ENCODE results near the gene HGFAC. TPM values are rescaled to one million over a fixed set of nuclear protein-coding genes. Genes with fewer than 3 reads are reported as not detected.

The HGFAC gene
- total and polyA plus RNA-seq, 2 of the 13 experiments (the other 11 are each of a cell fraction or from before 2014, with no cell fraction given) = 8.5 to 63.6 TPM

DNA sequence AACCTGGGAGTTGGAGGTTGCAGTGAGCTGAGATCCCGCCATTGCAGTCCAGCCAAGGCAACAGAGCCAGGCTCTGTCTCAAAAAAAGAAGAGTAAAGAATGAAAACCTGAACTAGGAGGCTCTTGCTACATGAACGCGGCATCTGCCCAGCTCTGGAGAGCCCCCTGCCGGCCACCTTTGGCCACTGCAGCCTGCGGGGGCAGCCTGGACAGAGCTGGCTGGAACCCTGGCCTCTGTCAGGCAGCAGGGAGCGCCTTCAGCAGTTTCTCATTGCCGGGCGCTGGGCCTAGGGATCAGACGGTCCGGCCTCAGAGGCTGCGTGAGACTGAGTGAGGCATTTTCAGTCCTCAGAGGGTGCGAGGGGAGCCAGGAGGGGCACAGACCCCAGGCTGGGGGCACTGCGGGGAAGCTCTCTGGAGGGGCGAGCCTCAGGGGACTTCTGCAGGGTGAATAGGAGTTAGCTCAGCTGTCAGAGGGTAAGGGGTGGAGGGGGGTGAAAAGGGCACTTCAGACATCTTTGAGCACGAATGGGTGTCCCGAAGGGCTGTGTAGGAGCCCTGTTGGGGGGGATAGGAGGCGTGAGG is 38.9 kb downstream of the HGFAC start (continued):
- peak; percentile 74 for TF ChIP-seq RAD21 (CRISPR knock-in tag; IDR thresholded peaks at IDR 0.05)
- TF ChIP-seq MBD4 (IDR thresholded peaks at IDR 0.05; ENCODE audit: borderline replicate concordance, low read length) = no peak
- TF ChIP-seq, protein P1, sequence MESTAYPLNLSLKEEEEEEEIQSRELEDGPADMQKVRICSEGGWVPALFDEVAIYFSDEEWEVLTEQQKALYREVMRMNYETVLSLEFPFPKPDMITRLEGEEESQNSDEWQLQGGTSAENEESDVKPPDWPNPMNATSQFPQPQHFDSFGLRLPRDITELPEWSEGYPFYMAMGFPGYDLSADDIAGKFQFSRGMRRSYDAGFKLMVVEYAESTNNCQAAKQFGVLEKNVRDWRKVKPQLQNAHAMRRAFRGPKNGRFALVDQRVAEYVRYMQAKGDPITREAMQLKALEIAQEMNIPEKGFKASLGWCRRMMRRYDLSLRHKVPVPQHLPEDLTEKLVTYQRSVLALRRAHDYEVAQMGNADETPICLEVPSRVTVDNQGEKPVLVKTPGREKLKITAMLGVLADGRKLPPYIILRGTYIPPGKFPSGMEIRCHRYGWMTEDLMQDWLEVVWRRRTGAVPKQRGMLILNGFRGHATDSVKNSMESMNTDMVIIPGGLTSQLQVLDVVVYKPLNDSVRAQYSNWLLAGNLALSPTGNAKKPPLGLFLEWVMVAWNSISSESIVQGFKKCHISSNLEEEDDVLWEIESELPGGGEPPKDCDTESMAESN (CRISPR knock-in tag; conservative IDR thresholded peaks at IDR 0.05) = no peak
- TF ChIP-seq ZNF614 (CRISPR knock-in tag; IDR thresholded peaks at IDR 0.05; ENCODE audit: borderline replicate concordance) = 0 out of 2 replicates have a peak, but pooled peaks have one; percentile 31
- no peak for TF ChIP-seq CAMTA2 (CRISPR knock-in tag; IDR thresholded peaks at IDR 0.05; ENCODE audit: borderline replicate concordance)
- TF ChIP-seq, protein P2, sequence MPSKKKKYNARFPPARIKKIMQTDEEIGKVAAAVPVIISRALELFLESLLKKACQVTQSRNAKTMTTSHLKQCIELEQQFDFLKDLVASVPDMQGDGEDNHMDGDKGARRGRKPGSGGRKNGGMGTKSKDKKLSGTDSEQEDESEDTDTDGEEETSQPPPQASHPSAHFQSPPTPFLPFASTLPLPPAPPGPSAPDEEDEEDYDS (CRISPR knock-in tag; IDR thresholded peaks at IDR 0.05) = no peak
- no peak for TF ChIP-seq ZNF383 (CRISPR knock-in tag; IDR thresholded peaks at IDR 0.05; ENCODE audit: borderline replicate concordance)
- TF ChIP-seq, protein P3, sequence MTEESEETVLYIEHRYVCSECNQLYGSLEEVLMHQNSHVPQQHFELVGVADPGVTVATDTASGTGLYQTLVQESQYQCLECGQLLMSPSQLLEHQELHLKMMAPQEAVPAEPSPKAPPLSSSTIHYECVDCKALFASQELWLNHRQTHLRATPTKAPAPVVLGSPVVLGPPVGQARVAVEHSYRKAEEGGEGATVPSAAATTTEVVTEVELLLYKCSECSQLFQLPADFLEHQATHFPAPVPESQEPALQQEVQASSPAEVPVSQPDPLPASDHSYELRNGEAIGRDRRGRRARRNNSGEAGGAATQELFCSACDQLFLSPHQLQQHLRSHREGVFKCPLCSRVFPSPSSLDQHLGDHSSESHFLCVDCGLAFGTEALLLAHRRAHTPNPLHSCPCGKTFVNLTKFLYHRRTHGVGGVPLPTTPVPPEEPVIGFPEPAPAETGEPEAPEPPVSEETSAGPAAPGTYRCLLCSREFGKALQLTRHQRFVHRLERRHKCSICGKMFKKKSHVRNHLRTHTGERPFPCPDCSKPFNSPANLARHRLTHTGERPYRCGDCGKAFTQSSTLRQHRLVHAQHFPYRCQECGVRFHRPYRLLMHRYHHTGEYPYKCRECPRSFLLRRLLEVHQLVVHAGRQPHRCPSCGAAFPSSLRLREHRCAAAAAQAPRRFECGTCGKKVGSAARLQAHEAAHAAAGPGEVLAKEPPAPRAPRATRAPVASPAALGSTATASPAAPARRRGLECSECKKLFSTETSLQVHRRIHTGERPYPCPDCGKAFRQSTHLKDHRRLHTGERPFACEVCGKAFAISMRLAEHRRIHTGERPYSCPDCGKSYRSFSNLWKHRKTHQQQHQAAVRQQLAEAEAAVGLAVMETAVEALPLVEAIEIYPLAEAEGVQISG (CRISPR knock-in tag; IDR thresholded peaks at IDR 0.05) = peak; percentile 43; the same call in 1 of the 2 replicates
- TF ChIP-seq, protein P4, sequence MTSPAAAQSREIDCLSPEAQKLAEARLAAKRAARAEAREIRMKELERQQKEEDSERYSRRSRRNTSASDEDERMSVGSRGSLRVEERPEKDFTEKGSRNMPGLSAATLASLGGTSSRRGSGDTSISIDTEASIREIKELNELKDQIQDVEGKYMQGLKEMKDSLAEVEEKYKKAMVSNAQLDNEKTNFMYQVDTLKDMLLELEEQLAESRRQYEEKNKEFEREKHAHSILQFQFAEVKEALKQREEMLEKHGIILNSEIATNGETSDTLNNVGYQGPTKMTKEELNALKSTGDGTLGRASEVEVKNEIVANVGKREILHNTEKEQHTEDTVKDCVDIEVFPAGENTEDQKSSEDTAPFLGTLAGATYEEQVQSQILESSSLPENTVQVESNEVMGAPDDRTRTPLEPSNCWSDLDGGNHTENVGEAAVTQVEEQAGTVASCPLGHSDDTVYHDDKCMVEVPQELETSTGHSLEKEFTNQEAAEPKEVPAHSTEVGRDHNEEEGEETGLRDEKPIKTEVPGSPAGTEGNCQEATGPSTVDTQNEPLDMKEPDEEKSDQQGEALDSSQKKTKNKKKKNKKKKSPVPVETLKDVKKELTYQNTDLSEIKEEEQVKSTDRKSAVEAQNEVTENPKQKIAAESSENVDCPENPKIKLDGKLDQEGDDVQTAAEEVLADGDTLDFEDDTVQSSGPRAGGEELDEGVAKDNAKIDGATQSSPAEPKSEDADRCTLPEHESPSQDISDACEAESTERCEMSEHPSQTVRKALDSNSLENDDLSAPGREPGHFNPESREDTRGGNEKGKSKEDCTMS (CRISPR knock-in tag; conservative IDR thresholded peaks at IDR 0.05) = no peak
- TF ChIP-seq CHD2 (IDR thresholded peaks at IDR 0.05; ENCODE audit: low read depth, low read length) = no peak
- no peak for TF ChIP-seq ZNF431 (CRISPR knock-in tag; IDR thresholded peaks at IDR 0.05; ENCODE audit: borderline replicate concordance, low read depth)
- TF ChIP-seq, protein P5, sequence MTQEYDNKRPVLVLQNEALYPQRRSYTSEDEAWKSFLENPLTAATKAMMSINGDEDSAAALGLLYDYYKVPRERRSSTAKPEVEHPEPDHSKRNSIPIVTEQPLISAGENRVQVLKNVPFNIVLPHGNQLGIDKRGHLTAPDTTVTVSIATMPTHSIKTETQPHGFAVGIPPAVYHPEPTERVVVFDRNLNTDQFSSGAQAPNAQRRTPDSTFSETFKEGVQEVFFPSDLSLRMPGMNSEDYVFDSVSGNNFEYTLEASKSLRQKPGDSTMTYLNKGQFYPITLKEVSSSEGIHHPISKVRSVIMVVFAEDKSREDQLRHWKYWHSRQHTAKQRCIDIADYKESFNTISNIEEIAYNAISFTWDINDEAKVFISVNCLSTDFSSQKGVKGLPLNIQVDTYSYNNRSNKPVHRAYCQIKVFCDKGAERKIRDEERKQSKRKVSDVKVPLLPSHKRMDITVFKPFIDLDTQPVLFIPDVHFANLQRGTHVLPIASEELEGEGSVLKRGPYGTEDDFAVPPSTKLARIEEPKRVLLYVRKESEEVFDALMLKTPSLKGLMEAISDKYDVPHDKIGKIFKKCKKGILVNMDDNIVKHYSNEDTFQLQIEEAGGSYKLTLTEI (CRISPR knock-in tag; conservative IDR thresholded peaks at IDR 0.05) = no peak
- no peak for TF ChIP-seq ZFYVE20 (CRISPR knock-in tag; IDR thresholded peaks at IDR 0.05; ENCODE audit: borderline replicate concordance, low read depth)
- TF ChIP-seq NFE2L1 (CRISPR knock-in tag; IDR thresholded peaks at IDR 0.05; ENCODE audit: borderline replicate concordance) = no peak
- no peak for TF ChIP-seq ZNF136 (CRISPR knock-in tag; IDR thresholded peaks at IDR 0.05; ENCODE audit: low read depth)
- TF ChIP-seq ZNF207 (IDR thresholded peaks at IDR 0.05; ENCODE audit: borderline replicate concordance) = no peak
- TF ChIP-seq RXRA (CRISPR knock-in tag; IDR thresholded peaks at IDR 0.05) = peak; percentile 19; the same call in 1 of the 2 replicates
- no peak for TF ChIP-seq JUN (CRISPR knock-in tag; IDR thresholded peaks at IDR 0.05)
- no peak for TF ChIP-seq ZFP62 (CRISPR knock-in tag; IDR thresholded peaks at IDR 0.05)
- TF ChIP-seq MAZ (IDR thresholded peaks at IDR 0.05; ENCODE audit: borderline replicate concordance, low read depth, low read length) = peak; percentile 27; the same call in 1 of the 2 replicates
- TF ChIP-seq MAZ (CRISPR knock-in tag; IDR thresholded peaks at IDR 0.05; ENCODE audit: low read depth) = no peak

All from HepG2 (cell line).